BE2C (cell line): ENCODE measurements around the gene SLC39A11.

Experiments
- DNase-seq: peaks from one replicate; pipeline ENCODE4 v3.0.0-alpha.2; 2020
- H3K27me3 ChIP-seq: fragments of 250-450 bp; sonication (Bioruptor Pico); 2 replicates; pipeline ENCODE4 v1.5.1; 2020; ENCODE audit warnings: mild to moderate bottlenecking
- H3K36me3 ChIP-seq: fragments of 250-450 bp; sonication (Bioruptor Pico); 2 replicates; pipeline ENCODE4 v1.5.1; 2020; ENCODE audit warnings: mild to moderate bottlenecking
- H3K4me1 ChIP-seq: fragments of 250-450 bp; sonication (Bioruptor Pico); 2 replicates; pipeline ENCODE4 v1.5.1; 2020
- H3K4me3 ChIP-seq: 2 replicates; pipeline ENCODE4 v1.5.1; 2011; ENCODE audit warnings: low read depth, low read length
- H3K9me3 ChIP-seq: fragments of 250-450 bp; sonication (Bioruptor Pico); 2 replicates; pipeline ENCODE4 v1.5.1; 2020
- CTCF ChIP-seq: IDR thresholded peaks from 2 replicates; pipeline ENCODE4 v1.5.1; 2012; ENCODE audit warnings: mild to moderate bottlenecking, low read depth, low read length

SLC39A11 gene

GRCh38 chr17:72977771-72978417, 114.6 kb downstream of the SLC39A11 start:
- peaks cover 12% of the 10 kb centered on the region for H3K4me1 ChIP-seq
- H3K4me3 ChIP-seq: no peak overlapping the region
- no peaks in the 10 kb centered on the region for H3K27me3 ChIP-seq
- no peak for TF ChIP-seq CTCF
- no peak for DNase-seq
- H3K9me3 ChIP-seq: no peaks in the 10 kb centered on the region
- H3K36me3 ChIP-seq: no peaks in the 10 kb centered on the region

GRCh38 chr17:72976971-72977770, 115.3 kb downstream of the SLC39A11 start:
- Histone ChIP-seq H3K36me3 (no peaks in the 10 kb centered on the region), H3K9me3 (no peaks in the 10 kb centered on the region), H3K4me3 (no peak overlapping the region), H3K4me1 (peaks cover 12% of the 10 kb centered on the region), H3K27me3 (no peaks in the 10 kb centered on the region)
- no peak for DNase-seq
- no peak for TF ChIP-seq CTCF

- peaks cover 12% of the 10 kb centered on the region for H3K4me1 ChIP-seq
- no peak for TF ChIP-seq CTCF
- no peak for DNase-seq
These were observed 117.0 kb downstream of the SLC39A11 start for GRCh38 chr17:72975509-72975908.

GRCh38 chr17:72974605-72975232, 117.8 kb downstream of the SLC39A11 start:
- peaks cover 12% of the 10 kb centered on the region for H3K4me1 ChIP-seq
- no peaks in the 10 kb centered on the region for H3K36me3 ChIP-seq
- H3K4me3 ChIP-seq: no peak overlapping the region
- TF ChIP-seq CTCF: no peak
- H3K9me3 ChIP-seq: no peaks in the 10 kb centered on the region
- no peaks in the 10 kb centered on the region for H3K27me3 ChIP-seq
- DNase-seq: no peak

More at GRCh38 chr17:72975509-72975908, 117.0 kb downstream of the SLC39A11 start:
- Histone ChIP-seq H3K9me3 (no peaks in the 10 kb centered on the region), H3K36me3 (no peaks in the 10 kb centered on the region), H3K4me3 (no peak overlapping the region), H3K27me3 (no peaks in the 10 kb centered on the region)

- Histone ChIP-seq H3K27me3 (no peaks in the 10 kb centered on the region), H3K9me3 (no peaks in the 10 kb centered on the region), H3K4me3 (no peak overlapping the region), H3K4me1 (peaks cover 4% of the 10 kb centered on the region; the same call in 1 of the 2 replicates), H3K36me3 (no peaks in the 10 kb centered on the region)
- no peak for DNase-seq
- no peak for TF ChIP-seq CTCF
These were observed 120.1 kb downstream of the SLC39A11 start for GRCh38 chr17:72972263-72972951.
